HL-60 (cell line): ENCODE measurements around the gene RAI14.

Source experiments
- DNase-seq, 2 experiments: peaks; one replicate each; pipeline ENCODE4 v3.0.0-alpha.2; 2010 to 2020; ENCODE audit warnings: low read depth in 1 of 2, low spot score in 1 of 2
- H3K27ac ChIP-seq: fragments of 250-450 bp; sonication (Bioruptor Pico); replicated peaks from 2 replicates; pipeline ENCODE4 v1.5.1; 2020; ENCODE audit warnings: mild to moderate bottlenecking, moderate library complexity
- H3K27me3 ChIP-seq: fragments of 250-450 bp; sonication (Bioruptor Pico); 2 replicates; pipeline ENCODE4 v1.5.1; 2021; ENCODE audit warnings: mild to moderate bottlenecking, moderate library complexity; ENCODE audit not compliant: insufficient read depth, poor library complexity, severe bottlenecking
- H3K4me3 ChIP-seq: replicated peaks from 2 replicates; pipeline ENCODE4 v1.5.1; 2011; ENCODE audit warnings: mild to moderate bottlenecking, control low read depth, low read length; ENCODE audit not compliant: insufficient read depth
- GABPA ChIP-seq: IDR thresholded peaks from 2 replicates; pipeline ENCODE4 v1.6.1; 2012; ENCODE audit warnings: low read depth
- POLR2AphosphoS5 ChIP-seq: IDR thresholded peaks from 2 replicates; pipeline ENCODE4 v1.6.1; 2012; ENCODE audit warnings: low read depth
- SPI1 ChIP-seq: IDR thresholded peaks from 2 replicates; pipeline ENCODE4 v1.6.1; 2012; ENCODE audit warnings: low read depth, mild to moderate bottlenecking, borderline replicate concordance
- TF ChIP-seq, protein P1 (sequence below): IDR thresholded peaks from 2 replicates; pipeline ENCODE4 v1.6.1; 2012; ENCODE audit warnings: low read depth; ENCODE audit not compliant: insufficient replicate concordance
- TF ChIP-seq, protein P2 (sequence below): IDR thresholded peaks from one replicate; pipeline ENCODE4 v1.5.1; 2011; ENCODE audit warnings: low read length, control low read depth, inconsistent platforms; ENCODE audit not compliant: insufficient read depth

The RAI14 gene

DNA sequence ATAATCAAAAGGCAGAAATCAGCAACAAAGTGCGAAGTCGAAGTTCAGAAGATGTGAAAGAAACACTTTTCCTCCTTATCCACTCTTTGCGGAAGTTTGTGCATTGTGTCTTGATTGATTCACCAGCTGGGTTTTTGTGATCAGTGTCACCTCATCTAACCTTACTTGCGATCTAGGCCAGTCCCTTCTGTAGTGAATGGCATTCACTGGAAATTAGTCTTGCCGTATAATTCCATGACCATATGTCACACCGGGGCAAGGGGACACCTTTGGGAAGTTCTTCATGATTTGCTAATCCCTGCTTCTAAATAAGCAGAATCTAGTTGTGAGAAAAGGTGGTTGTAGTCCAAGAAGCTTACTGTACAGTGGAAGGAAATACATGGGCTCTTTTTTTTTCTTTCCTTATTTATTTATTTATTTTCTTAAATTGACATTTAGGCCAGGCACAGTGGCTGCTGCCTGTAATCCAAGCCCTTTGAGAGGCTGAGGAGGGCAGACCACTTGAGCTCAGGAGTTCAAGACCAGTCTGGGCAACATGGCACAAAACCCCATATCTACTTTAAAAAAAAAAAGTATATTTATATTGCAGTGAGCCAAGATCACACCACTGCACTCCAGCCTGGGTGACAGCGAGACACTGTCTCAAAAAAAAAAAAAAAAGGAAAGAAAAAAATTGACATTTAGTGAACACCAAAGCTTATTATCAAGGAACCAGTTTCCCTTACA lies 7.8 kb downstream of the RAI14 start:
- peaks cover under 1% of the 10 kb centered on the region for H3K27me3 ChIP-seq
- H3K4me3 ChIP-seq = no peak overlapping the region
- no peak for DNase-seq
- no peak overlapping the region for H3K27ac ChIP-seq
- no peak for TF ChIP-seq POLR2AphosphoS5
- TF ChIP-seq, protein P1, sequence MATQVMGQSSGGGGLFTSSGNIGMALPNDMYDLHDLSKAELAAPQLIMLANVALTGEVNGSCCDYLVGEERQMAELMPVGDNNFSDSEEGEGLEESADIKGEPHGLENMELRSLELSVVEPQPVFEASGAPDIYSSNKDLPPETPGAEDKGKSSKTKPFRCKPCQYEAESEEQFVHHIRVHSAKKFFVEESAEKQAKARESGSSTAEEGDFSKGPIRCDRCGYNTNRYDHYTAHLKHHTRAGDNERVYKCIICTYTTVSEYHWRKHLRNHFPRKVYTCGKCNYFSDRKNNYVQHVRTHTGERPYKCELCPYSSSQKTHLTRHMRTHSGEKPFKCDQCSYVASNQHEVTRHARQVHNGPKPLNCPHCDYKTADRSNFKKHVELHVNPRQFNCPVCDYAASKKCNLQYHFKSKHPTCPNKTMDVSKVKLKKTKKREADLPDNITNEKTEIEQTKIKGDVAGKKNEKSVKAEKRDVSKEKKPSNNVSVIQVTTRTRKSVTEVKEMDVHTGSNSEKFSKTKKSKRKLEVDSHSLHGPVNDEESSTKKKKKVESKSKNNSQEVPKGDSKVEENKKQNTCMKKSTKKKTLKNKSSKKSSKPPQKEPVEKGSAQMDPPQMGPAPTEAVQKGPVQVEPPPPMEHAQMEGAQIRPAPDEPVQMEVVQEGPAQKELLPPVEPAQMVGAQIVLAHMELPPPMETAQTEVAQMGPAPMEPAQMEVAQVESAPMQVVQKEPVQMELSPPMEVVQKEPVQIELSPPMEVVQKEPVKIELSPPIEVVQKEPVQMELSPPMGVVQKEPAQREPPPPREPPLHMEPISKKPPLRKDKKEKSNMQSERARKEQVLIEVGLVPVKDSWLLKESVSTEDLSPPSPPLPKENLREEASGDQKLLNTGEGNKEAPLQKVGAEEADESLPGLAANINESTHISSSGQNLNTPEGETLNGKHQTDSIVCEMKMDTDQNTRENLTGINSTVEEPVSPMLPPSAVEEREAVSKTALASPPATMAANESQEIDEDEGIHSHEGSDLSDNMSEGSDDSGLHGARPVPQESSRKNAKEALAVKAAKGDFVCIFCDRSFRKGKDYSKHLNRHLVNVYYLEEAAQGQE = no peak
- no peak for TF ChIP-seq SPI1
- TF ChIP-seq GABPA = no peak
- TF ChIP-seq, protein P2, sequence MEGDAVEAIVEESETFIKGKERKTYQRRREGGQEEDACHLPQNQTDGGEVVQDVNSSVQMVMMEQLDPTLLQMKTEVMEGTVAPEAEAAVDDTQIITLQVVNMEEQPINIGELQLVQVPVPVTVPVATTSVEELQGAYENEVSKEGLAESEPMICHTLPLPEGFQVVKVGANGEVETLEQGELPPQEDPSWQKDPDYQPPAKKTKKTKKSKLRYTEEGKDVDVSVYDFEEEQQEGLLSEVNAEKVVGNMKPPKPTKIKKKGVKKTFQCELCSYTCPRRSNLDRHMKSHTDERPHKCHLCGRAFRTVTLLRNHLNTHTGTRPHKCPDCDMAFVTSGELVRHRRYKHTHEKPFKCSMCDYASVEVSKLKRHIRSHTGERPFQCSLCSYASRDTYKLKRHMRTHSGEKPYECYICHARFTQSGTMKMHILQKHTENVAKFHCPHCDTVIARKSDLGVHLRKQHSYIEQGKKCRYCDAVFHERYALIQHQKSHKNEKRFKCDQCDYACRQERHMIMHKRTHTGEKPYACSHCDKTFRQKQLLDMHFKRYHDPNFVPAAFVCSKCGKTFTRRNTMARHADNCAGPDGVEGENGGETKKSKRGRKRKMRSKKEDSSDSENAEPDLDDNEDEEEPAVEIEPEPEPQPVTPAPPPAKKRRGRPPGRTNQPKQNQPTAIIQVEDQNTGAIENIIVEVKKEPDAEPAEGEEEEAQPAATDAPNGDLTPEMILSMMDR = no peak

DNA sequence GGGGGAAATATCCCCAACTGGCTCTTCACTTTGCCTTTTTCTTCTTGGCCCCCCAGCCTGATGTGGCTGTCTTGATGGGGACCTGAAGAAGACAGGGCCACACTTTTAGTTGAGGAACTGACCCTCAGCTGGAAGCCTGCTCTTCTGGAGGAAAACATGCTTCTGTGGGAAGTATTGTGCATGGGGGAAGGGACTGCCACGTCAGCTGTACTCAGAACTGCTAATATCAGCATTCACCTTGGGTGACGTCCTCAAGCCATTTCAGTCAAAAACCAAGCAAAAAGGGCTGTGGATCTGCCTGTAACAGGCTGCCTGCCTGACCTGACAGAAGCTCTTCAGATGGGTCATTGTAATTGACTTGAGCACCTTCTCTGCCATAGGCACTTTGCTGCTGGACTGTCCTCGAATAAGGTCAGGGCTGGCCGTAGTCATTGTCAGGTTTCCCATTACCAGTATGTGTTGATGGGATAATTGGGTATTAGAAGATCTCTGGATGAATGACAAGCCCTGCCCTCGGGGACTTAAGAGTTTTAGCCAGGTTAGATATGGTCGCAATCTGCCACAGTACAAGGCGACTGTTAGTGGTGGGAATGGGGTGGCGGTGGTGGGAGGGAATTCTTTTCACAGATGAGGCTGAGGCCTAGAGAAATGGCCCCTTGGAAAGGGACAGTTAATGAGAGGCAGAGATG lies 10.4 kb downstream of the RAI14 start:
- TF ChIP-seq GABPA = no peak
- TF ChIP-seq, protein P2 = no peak
- TF ChIP-seq, protein P1 = no peak
- TF ChIP-seq SPI1 = no peak
- TF ChIP-seq POLR2AphosphoS5 = no peak
- no peaks in the 10 kb centered on the region for H3K27me3 ChIP-seq
- H3K27ac ChIP-seq = no peak overlapping the region
- no peak for DNase-seq
- H3K4me3 ChIP-seq = no peak overlapping the region

- no peak overlapping the region for H3K27ac ChIP-seq
- TF ChIP-seq, protein P1 = no peak
- TF ChIP-seq POLR2AphosphoS5 (no peak), SPI1 (no peak), GABPA (no peak)
- TF ChIP-seq, protein P2 = no peak
- no peaks in the 10 kb centered on the region for H3K27me3 ChIP-seq
- H3K4me3 ChIP-seq = no peak overlapping the region
- DNase-seq = no peak
These were observed 11.6 kb downstream of the RAI14 start for GRCh38 chr5:34667705-34668104.
